A673 (cell line): Measurements from ENCODE around the gene FTHL17.

Experiments used
- CTCF ChIP-seq: fragments of 300-800, 200-600 bp; sonication (generic); conservative IDR thresholded peaks from 2 replicates; pipeline ENCODE4 v1.5.1; 2017; ENCODE audit warnings: low read depth, mild to moderate bottlenecking, antibody characterized with exemption, low read length, moderate library complexity, mixed read lengths
- EZH2 ChIP-seq: fragments of 200-600 bp; sonication (generic); IDR thresholded peaks from 2 replicates; pipeline ENCODE4 v1.6.1; 2017; ENCODE audit warnings: borderline replicate concordance, low read depth, mild to moderate bottlenecking, mixed read lengths, antibody characterized with exemption, low read length; ENCODE audit not compliant: poor library complexity, severe bottlenecking

- no peak for TF ChIP-seq CTCF
- TF ChIP-seq EZH2 = no peak
Measured at GRCh38 chrX:31061091-31061490, 10.8 kb downstream of the FTHL17 start.
